GM19099 (cell line): ENCODE data around the gene SLC44A1.

ENCODE experiments used
- POLR2A ChIP-seq: IDR thresholded peaks from 3 replicates; pipeline ENCODE4 v1.6.1; 2011; ENCODE audit warnings: low read depth; ENCODE audit not compliant: insufficient read length; ENCODE audit errors: extremely low read depth

SLC44A1 gene

GRCh38 chr9:105297442-105298075, 53.1 kb downstream of the SLC44A1 start:
- TF ChIP-seq POLR2A = no peak

DNA sequence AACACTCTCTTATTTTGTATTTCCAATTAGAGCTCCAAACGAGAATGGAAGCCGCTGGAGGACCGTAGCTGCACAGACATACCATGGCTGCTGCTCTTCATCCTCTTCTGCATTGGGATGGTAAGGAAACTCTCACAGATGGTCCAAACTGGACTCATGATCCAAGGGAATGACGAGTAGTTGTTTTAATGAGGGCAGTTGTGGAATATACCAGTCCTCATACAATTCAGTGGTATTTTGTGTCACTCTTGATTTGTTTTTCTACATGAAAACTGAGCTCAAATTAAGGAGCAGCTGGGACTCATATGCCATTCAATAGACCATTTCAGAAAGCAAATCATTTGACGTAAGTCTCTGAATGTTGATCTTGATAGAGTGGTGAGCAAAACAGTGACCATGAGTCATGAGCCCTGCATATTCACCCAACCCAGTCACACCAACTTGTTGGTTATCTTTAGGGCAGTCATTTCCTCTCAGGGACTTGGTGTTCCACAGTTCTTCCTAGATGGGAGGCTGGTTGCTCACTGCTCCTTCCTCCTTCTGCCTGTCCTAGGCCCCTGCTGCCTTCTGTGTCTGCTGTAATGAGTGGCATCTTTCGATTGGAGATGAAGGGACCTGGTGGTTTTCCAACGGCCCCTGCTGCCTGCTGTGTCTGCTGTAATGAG, 54.9 kb downstream of the SLC44A1 start:
- TF ChIP-seq POLR2A = no peak

DNA sequence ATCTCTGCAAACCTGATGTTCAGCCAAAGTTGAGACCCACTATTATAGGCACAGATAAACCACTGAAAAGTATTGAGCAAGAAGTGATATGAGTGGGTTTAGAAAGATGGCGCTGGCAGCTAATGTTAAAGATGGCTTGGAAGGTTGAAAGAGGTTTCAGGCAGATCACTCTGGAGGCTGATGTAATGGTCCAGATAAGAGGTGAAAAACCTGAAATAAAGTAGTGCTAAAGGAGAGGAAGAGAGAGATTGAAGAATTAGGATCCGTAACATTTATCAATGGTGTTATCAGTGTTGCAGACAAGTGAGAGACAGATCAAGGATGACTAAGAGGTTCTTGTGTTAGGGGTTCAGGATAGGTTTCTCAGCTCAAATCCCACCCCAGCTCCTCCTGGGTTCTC, 58.3 kb downstream of the SLC44A1 start:
- no peak for TF ChIP-seq POLR2A

GRCh38 chr9:105305856-105306255, 61.4 kb downstream of the SLC44A1 start:
- TF ChIP-seq POLR2A = no peak

DNA sequence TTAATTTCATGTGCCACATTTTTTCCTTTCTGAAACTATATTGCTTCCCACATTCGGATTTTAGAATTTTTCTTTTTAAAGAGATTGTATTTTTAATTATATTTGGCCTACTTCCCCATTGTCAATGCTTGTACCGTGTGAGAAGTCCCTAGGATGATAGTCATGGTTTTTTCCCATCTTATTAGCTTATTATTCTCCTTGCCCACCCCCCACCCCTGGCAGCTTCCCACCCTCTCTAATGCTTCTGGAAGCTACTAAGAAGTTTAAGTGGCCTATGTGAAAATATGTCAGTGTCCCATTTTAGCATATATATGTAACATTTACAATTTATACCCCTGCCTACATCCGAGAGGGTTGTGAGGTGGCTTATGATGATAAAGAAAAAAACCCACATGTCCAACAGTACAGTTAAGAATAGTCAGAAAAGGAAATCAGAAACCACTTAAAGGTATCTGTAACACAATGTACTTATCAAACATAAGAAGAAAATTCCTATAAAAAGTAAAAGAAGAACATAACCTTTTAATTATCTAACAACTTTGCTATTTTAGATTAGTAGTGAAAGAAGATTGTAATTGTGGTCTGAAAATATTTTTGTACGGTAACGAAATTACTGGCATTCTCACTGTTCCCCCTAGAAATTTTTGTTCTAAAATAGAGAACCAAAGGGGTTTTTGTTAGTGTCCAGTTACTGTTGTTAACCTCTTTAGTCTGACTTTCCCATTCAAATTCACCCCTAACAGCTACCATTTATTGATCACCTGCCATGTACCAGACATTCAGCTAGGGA, 62.1 kb downstream of the SLC44A1 start:
- no peak for TF ChIP-seq POLR2A

- no peak for TF ChIP-seq POLR2A
Observed at GRCh38 chr9:105307591-105308130, 63.2 kb downstream of the SLC44A1 start.

DNA sequence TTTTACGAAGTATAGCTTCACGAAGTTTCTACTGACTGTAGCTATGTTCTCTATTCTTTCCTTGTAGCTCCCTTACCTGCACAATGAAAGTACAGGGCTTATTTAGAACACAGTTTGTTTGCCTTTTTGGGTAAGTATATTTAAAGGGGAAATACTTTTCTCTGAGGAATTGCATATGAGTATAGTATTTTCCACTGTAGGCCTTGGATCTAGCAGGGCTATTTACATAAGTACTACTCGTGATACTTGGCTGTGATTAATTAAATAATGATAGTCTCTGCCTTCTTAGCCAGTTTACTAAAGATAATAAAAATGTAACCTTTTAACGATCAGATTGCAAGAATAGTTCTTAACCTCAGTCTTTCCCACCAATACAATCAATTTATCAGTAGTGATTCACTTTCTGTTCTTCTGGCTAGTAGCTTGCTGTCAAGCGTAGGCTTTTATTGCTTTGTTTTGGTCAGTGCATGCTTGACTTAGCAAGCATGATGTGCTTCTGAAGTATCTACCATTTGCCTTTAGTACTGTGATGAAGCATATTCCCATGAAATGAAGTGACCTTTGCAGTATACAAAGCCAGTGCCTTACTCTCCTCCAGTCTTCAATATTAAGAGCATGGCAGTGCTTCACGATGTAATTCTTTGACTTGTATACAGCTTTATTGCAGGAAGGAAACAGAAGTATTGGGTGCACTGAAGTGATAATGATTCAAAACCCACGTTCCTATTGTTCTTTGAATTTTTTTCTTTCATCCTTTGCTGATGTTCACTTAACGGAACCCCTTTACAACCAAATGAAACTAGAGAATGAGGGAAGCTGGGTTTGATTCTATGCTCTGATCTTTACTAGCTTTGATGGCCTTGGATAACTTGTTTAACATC, 64.2 kb downstream of the SLC44A1 start:
- TF ChIP-seq POLR2A = no peak

DNA sequence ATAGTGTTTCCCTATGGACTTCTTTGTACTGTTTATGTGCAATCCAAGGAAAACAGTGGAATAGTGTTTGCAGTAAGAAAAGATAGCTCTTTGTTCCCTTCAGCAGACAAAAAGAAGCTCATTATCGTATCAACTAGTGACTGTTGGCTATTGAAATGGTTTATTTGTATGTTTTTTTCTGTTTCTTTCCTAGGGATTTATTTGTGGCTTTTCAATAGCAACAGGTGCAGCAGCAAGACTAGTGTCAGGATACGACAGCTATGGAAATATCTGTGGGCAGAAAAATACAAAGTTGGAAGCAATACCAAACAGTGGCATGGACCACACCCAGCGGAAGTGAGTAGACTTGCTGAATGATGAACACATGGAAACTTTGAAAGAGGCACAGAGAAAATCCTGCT, 65.1 kb downstream of the SLC44A1 start:
- no peak for TF ChIP-seq POLR2A

DNA sequence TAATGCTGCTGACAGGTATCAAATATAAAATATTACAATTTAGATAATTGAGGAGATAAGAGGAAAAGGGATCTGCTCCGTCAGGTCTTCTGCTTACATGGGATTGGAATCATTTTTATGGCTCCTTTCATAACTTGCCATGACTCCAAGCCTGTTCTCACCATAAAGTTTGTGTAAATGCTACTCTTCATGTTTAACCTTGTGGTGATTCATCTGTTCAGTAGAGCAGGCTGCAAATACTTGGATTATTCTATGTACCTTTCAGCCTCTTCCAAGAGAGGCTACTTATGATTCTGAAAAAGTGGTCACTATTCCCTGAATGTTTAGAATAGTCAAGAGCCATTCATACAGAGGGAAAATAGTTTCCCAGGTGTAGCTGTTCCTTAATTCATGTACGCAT, 66.9 kb downstream of the SLC44A1 start:
- no peak for TF ChIP-seq POLR2A

- TF ChIP-seq POLR2A = no peak
Observed at GRCh38 chr9:105313238-105313637, 68.8 kb downstream of the SLC44A1 start.

- no peak for TF ChIP-seq POLR2A
Observed at GRCh38 chr9:105316703-105317102, 72.3 kb downstream of the SLC44A1 start.

- no peak for TF ChIP-seq POLR2A
Observed at GRCh38 chr9:105318729-105319191, 74.3 kb downstream of the SLC44A1 start.

DNA sequence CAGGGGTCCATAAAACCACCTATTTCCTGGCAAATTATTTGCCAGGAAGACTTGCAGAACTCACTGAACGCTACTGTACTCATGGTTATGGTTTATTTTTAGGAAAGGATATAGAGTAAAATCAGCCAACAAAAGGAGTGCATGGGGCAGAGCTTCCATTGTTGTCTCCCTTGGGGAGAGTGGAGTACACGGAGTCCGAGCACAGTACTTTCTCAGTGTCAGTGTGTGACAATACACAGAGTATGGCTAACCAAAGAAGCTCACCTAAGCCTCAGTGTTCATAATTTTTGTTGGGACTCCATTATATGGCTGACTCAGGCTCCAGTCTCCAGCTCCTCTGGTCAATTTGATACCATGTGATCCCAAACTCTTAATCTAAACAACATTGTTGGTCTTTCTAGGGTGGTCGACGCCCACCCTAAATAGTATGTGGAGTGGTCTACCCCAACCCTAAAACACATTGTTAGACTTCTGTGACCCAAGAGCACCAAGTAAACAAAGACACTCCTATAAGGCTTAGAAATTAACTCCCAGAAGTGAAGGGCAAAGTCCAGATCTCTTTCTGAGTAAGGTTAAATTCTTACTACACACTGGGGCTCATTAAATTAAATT, 74.9 kb downstream of the SLC44A1 start:
- TF ChIP-seq POLR2A = no peak

DNA sequence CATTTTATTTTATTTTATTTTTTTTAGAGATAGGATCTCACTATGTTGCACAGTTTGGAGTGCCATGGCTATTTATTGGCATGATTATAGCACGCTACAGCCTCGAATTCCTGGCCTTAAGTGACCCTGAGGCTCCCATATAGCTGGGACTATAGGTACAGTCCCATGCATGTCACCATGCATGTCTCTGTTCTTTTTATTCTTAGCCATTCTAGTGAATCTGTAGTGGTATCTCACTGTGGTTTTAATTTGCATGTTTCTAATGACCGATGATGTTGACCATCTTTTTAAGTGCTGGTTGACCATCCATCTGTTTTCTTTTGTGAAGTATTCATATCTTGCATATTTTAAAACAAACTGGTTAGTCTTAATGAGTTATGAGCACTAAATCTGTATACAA, 76.1 kb downstream of the SLC44A1 start:
- no peak for TF ChIP-seq POLR2A

GRCh38 chr9:105328296-105328695, 83.8 kb downstream of the SLC44A1 start:
- no peak for TF ChIP-seq POLR2A
